ENCODE data around the gene MNDA.

The MNDA gene

DNA sequence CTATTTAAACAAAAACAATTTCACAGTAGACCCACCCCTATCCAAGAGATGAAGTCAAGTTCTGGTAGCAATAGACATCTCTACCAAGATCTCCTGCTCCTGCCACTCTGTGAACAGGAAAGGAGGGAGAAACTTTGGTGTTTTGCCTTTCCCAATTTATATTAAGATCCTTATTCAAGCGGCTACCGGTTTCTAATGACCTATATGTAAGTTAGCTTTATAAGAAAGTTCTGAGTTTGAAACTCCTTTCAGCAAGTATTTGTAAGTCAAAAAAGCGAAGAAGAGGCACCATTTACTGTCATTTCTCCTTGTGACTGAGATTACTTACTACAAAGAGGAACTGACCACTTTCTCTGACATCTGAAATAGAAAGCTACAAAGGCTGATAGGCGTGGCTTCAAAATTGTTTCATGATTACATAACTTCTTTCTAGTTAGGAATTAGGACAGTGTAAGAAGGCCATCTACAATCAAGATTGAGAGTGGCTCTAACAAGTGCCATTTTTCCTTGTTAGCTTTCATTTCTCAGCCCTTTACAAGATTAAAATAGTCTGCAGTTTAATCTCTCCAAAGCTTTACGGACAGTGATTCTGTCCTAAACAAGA, at the start of gene MNDA:
Gene MNDA (plus strand): TSS at position 448 of the 604 bp plus-strand sequence. CDS start 10,803 bp downstream, outside the sequence.
- Mint-ChIP-seq H3K4me1 (peaks cover 12% of the 10 kb centered on the region), H3K9me3 (peaks cover 26% of the 10 kb centered on the region), H3K27me3 (no peaks in the 10 kb centered on the region), H3K27ac (no peak within 1 kb of the TSS), H3K36me3 (peaks cover 5% of the 10 kb centered on the region), H3K4me3 (no peak within 1 kb of the TSS)

DNA sequence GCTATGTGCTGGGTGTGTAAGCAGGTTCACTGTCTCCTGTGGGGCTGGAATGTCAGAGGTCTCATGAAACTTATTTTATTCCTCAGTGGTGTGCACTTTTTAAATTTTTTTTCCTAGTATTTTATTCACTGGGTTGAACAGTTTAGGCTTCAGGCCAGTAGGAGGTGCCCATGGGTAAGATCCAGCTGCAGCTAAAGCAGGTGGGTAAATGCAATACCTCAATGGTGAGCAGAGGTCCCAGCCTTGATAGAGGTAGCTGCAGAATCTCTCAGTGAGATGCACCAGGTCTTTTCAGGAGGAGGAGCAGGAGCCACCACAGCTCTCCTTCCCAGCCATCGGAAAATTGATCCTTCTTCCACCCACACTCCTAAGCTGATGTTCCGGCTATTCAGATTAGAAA, 37.5 kb upstream of the MNDA start:
- Mint-ChIP-seq H3K36me3 (peaks cover 1% of the 10 kb centered on the region), H3K4me3 (no peak overlapping the region), H3K9me3 (no peaks in the 10 kb centered on the region), H3K27me3 (peaks cover 2% of the 10 kb centered on the region), H3K4me1 (no peaks in the 10 kb centered on the region), H3K27ac (no peak overlapping the region)

DNA sequence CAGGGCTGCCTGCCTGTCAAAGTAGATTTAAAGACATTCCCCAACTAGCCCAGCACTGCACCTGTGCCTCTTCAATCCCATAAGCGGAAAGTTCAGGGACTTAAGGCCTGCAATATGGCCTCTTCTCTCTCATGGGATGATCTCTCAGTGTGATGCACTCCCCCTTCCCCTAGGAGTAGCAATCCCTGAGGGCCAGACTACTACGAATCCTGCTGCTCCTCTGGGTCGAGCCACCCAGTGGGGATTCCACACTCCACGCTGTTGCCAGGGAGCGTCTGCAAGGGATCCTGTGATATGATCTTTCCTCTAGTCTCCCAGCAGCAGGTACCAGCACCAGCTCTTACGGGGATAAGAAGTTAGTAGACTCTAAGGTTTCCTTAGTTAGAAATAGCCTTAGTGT, 36.9 kb upstream of the MNDA start:
- peaks cover 2% of the 10 kb centered on the region for H3K27me3 Mint-ChIP-seq
- H3K4me1 Mint-ChIP-seq, result peaks cover under 1% of the 10 kb centered on the region
- peaks cover 1% of the 10 kb centered on the region for H3K36me3 Mint-ChIP-seq
- H3K4me3 Mint-ChIP-seq, result no peak overlapping the region
- no peaks in the 10 kb centered on the region for H3K9me3 Mint-ChIP-seq
- no peak overlapping the region for H3K27ac Mint-ChIP-seq

GRCh38 chr1:158798531-158798930, 32.6 kb upstream of the MNDA start:
- H3K27ac Mint-ChIP-seq, result no peak overlapping the region

DNA sequence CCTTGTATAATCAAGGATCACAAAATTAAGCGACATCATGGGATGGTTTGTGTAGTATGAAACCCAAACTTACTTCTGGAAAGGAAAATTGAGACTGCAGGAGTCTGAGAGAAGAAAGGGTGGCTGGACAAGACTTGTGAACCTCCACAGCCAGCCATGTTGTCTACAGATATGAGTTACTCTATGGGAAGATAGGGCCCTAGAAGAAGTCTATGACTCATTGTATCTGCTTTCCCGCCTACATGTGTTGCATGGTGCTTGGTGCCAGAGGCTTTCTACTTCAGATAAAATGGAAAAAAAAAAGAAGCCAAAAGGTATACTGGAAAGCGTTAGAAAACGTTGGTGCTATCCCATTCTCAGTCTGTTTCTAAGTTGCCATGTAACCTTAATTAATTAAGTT, 31.5 kb upstream of the MNDA start:
- H3K27me3 Mint-ChIP-seq, result peaks cover 3% of the 10 kb centered on the region
- H3K36me3 Mint-ChIP-seq, result peaks cover 1% of the 10 kb centered on the region
- no peak overlapping the region for H3K4me3 Mint-ChIP-seq
- peaks cover 8% of the 10 kb centered on the region for H3K4me1 Mint-ChIP-seq
- no peaks in the 10 kb centered on the region for H3K9me3 Mint-ChIP-seq
- H3K27ac Mint-ChIP-seq, result no peak overlapping the region

More at GRCh38 chr1:158798531-158798930, 32.6 kb upstream of the MNDA start:
- H3K4me3 Mint-ChIP-seq, result no peak overlapping the region
- H3K36me3 Mint-ChIP-seq, result peaks cover 1% of the 10 kb centered on the region
- peaks cover 8% of the 10 kb centered on the region for H3K4me1 Mint-ChIP-seq
- peaks cover 4% of the 10 kb centered on the region for H3K27me3 Mint-ChIP-seq
- no peaks in the 10 kb centered on the region for H3K9me3 Mint-ChIP-seq

- no peak overlapping the region for H3K27ac Mint-ChIP-seq
Observed at GRCh38 chr1:158800526-158800925, 30.6 kb upstream of the MNDA start.

GRCh38 chr1:158801396-158801795, 29.8 kb upstream of the MNDA start:
- peaks cover 8% of the 10 kb centered on the region for H3K4me1 Mint-ChIP-seq
- no peaks in the 10 kb centered on the region for H3K36me3 Mint-ChIP-seq
- no peaks in the 10 kb centered on the region for H3K9me3 Mint-ChIP-seq
- H3K27ac Mint-ChIP-seq, result no peak overlapping the region
- H3K27me3 Mint-ChIP-seq, result peaks cover 3% of the 10 kb centered on the region
- no peak overlapping the region for H3K4me3 Mint-ChIP-seq

More at GRCh38 chr1:158800526-158800925, 30.6 kb upstream of the MNDA start:
- Mint-ChIP-seq H3K27me3 (peaks cover 3% of the 10 kb centered on the region), H3K36me3 (peaks cover 1% of the 10 kb centered on the region), H3K4me1 (peaks cover 8% of the 10 kb centered on the region), H3K4me3 (no peak overlapping the region), H3K9me3 (no peaks in the 10 kb centered on the region)

DNA sequence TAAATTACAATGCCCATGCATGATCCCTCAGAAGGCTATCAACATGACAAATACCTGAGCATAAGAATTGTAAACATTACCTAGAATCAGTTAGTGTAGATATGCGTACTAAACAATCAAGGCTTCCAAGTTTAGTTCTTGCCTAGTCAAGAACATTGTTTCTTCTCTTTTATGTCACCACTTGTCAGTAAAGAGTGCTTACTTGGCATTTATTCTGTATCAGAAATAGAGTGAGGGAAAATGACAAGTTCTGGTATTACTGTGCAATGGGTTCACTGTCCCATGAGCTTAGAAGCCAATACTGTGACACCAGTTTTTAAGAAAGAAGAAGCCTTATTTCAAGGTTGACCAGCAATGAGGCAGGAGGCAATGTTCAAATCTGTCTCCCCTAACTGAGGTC, 27.5 kb upstream of the MNDA start:
- peaks cover 3% of the 10 kb centered on the region for H3K27me3 Mint-ChIP-seq
- H3K9me3 Mint-ChIP-seq, result no peaks in the 10 kb centered on the region
- no peak overlapping the region for H3K27ac Mint-ChIP-seq
- H3K36me3 Mint-ChIP-seq, result no peaks in the 10 kb centered on the region
- H3K4me3 Mint-ChIP-seq, result no peak overlapping the region
- H3K4me1 Mint-ChIP-seq, result peaks cover 8% of the 10 kb centered on the region

GRCh38 chr1:158806916-158807536, 24.1 kb upstream of the MNDA start:
- H3K27me3 Mint-ChIP-seq, result peaks cover 2% of the 10 kb centered on the region
- no peaks in the 10 kb centered on the region for H3K9me3 Mint-ChIP-seq
- H3K27ac Mint-ChIP-seq, result no peak overlapping the region
- no peaks in the 10 kb centered on the region for H3K4me1 Mint-ChIP-seq
- H3K4me3 Mint-ChIP-seq, result no peak overlapping the region
- no peaks in the 10 kb centered on the region for H3K36me3 Mint-ChIP-seq

DNA sequence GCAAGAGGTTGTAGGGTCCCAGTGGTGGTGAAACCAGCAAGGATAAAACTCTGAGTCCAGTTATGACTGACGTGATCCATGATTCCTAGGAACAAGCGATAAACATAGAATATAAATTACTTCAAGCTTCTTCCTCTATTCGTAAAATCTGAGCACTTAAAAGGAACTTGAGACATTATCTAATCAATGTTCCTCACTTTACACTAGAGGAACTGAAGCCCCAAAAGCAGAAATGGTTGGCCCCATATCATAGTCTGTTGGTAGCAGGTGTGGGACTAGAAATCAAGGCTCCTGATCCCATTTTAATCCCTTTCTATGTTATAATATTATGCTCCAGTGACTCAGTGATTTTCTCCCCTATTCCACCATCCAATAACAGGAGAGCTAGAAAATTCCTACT, 21.9 kb upstream of the MNDA start:
- H3K4me1 Mint-ChIP-seq, result no peaks in the 10 kb centered on the region
- no peaks in the 10 kb centered on the region for H3K36me3 Mint-ChIP-seq
- no peak overlapping the region for H3K4me3 Mint-ChIP-seq
- H3K27me3 Mint-ChIP-seq, result no peaks in the 10 kb centered on the region
- H3K9me3 Mint-ChIP-seq, result no peaks in the 10 kb centered on the region
- no peak overlapping the region for H3K27ac Mint-ChIP-seq

- H3K9me3 Mint-ChIP-seq, result no peaks in the 10 kb centered on the region
- no peak overlapping the region for H3K27ac Mint-ChIP-seq
- H3K4me1 Mint-ChIP-seq, result no peaks in the 10 kb centered on the region
- no peaks in the 10 kb centered on the region for H3K36me3 Mint-ChIP-seq
- H3K27me3 Mint-ChIP-seq, result no peaks in the 10 kb centered on the region
- H3K4me3 Mint-ChIP-seq, result no peak overlapping the region
Observed at GRCh38 chr1:158809862-158810261, 21.3 kb upstream of the MNDA start.

GRCh38 chr1:158810311-158810710, 20.8 kb upstream of the MNDA start:
- H3K36me3 Mint-ChIP-seq, result no peaks in the 10 kb centered on the region
- no peaks in the 10 kb centered on the region for H3K9me3 Mint-ChIP-seq
- no peak overlapping the region for H3K27ac Mint-ChIP-seq
- no peak overlapping the region for H3K4me3 Mint-ChIP-seq
- no peaks in the 10 kb centered on the region for H3K27me3 Mint-ChIP-seq
- no peaks in the 10 kb centered on the region for H3K4me1 Mint-ChIP-seq

GRCh38 chr1:158812336-158812735, 18.8 kb upstream of the MNDA start:
- H3K4me3 Mint-ChIP-seq, result no peak overlapping the region
- no peaks in the 10 kb centered on the region for H3K4me1 Mint-ChIP-seq
- H3K27me3 Mint-ChIP-seq, result no peaks in the 10 kb centered on the region
- no peaks in the 10 kb centered on the region for H3K36me3 Mint-ChIP-seq
- H3K9me3 Mint-ChIP-seq, result no peaks in the 10 kb centered on the region
- H3K27ac Mint-ChIP-seq, result no peak overlapping the region

DNA sequence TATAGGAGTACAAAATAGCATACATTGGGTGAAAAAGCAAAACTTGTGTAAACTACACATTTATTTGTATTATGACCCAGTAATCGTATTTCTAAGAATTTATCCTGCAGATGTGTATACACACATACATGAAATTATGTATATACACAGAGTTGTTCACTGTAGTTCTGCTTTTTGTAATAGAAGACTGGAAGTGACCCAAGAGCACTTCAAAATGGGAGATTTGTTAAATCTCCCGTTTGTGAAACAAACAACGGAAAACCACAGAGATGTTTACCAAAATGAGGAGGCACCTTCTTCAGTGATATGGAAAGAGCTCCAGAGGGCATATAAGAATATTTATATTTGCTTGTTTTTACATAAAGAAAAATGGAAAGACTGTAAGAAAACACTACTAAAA, 18.0 kb upstream of the MNDA start:
- Mint-ChIP-seq H3K27me3 (no peaks in the 10 kb centered on the region), H3K4me3 (no peak overlapping the region), H3K9me3 (no peaks in the 10 kb centered on the region), H3K36me3 (no peaks in the 10 kb centered on the region), H3K4me1 (peaks cover 2% of the 10 kb centered on the region), H3K27ac (no peak overlapping the region)

DNA sequence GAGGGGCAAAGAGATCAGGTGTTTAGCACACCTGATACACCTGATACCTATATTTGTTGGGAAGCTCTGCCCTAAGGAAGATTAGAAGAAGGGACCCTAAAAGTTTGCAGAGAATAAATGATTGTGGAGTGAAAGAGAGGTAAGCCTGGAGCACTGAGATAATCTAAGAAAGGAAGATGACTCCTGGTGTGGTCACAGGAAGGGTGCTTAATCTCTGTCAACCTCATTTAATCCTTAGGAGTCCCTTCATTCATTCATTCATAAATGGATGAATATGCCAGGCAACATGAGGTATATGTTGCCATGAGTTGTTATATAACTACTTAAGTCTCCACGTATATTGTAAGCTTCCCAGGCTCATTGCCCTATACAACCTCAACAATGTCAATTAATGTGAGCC, 16.2 kb upstream of the MNDA start:
- Mint-ChIP-seq H3K4me3 (no peak overlapping the region), H3K9me3 (no peaks in the 10 kb centered on the region), H3K36me3 (no peaks in the 10 kb centered on the region), H3K4me1 (peaks cover 20% of the 10 kb centered on the region), H3K27ac (no peak overlapping the region), H3K27me3 (no peaks in the 10 kb centered on the region)

DNA sequence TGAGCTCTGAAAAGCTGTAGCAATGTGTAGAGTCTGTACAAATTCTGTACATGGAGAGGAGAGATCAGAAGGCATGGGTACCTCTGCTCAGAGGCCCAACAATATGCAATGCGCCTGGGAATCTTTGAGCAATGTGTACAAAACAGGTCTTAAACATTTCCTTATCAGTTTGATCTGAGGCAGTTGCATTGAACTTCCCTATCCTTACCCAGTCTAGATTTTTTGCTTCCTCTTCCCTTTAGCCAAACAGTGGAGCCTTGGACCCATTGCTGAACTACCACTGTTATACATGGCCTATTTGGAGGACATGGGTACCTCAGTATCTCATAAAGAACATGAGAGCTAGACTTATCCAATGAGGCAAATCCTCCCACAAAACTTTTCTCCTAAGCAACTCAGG, 12.6 kb upstream of the MNDA start:
- Mint-ChIP-seq H3K27me3 (peaks cover 5% of the 10 kb centered on the region), H3K4me1 (peaks cover 20% of the 10 kb centered on the region), H3K9me3 (no peaks in the 10 kb centered on the region), H3K36me3 (no peaks in the 10 kb centered on the region), H3K27ac (no peak overlapping the region), H3K4me3 (no peak overlapping the region)

GRCh38 chr1:158818975-158819431, 12.1 kb upstream of the MNDA start:
- Mint-ChIP-seq H3K36me3 (no peaks in the 10 kb centered on the region), H3K4me1 (peaks cover 20% of the 10 kb centered on the region), H3K27ac (no peak overlapping the region), H3K4me3 (no peak overlapping the region), H3K27me3 (peaks cover 8% of the 10 kb centered on the region), H3K9me3 (no peaks in the 10 kb centered on the region)

All from activated naive CD4-positive, alpha-beta T cell treated with anti-CD3 and anti-CD28 coated beads, Interleukin-2, amount 50 U/mL, for 24 hours (primary cell).